ENCODE results near the gene CYP24A1. TPM values are rescaled to one million over a fixed set of nuclear protein-coding genes. Genes with fewer than 3 reads are reported as not detected.

CYP24A1 gene
- total and polyA plus RNA-seq, 2 of the 8 experiments (the other 6 are each of a cell fraction or from before 2014, with no cell fraction given), result not detected

- no peak overlapping the region for H4K5ac ChIP-seq (ENCODE audit: insufficient read length, low read depth, low read length)
- no peak overlapping the region for H2BK15ac ChIP-seq (ENCODE audit: low read length)
- peaks cover 24 to 40% (median 37%) of the 10 kb centered on the region in 4 experiments for H3K27me3 ChIP-seq (replicated peaks in 1 of 4; ENCODE audit: control insufficient read depth in 3 of 4, extremely low read depth in 1 of 4, insufficient read depth in 3 of 4, low read length in 3 of 4)
- no peak overlapping the region for H3K4ac ChIP-seq (replicated peaks; ENCODE audit: insufficient read length, low read depth, low read length)
- H3K36me3 ChIP-seq (ENCODE audit: control insufficient read depth in 2 of 4, insufficient read depth in 4 of 4, low read length in 3 of 4), result no peaks in the 10 kb centered on the region
- no peaks in the 10 kb centered on the region for H3K79me2 ChIP-seq (ENCODE audit: control insufficient read depth in 1 of 2, insufficient read depth in 2 of 2, low read length in 2 of 2)
- no peak overlapping the region for H3K56ac ChIP-seq (replicated peaks; ENCODE audit: insufficient read length, low read depth, low read length)
- no peak for FAIRE-seq
- peaks cover 0 to 4% of the 10 kb centered on the region in 2 experiments; a peak in 1 of 4 replicates for H3K9me3 ChIP-seq (ENCODE audit: insufficient read depth in 2 of 2, low read depth in 1 of 2, low read length in 1 of 2)
- H3K4me2 ChIP-seq (ENCODE audit: insufficient read depth in 1 of 2, low read depth in 2 of 2, low read length in 2 of 2), result no peak overlapping the region
- no peak overlapping the region for H3K4me3 ChIP-seq (ENCODE audit: extremely low read depth in 1 of 4, insufficient read depth in 2 of 4, low read depth in 3 of 4, low read length in 4 of 4)
- no peak overlapping the region for H2BK20ac ChIP-seq (ENCODE audit: low read length)
- no peak overlapping the region for H3K18ac ChIP-seq (ENCODE audit: extremely low read depth, low read length)
- no peak overlapping the region for H3K27ac ChIP-seq (ENCODE audit: low read depth, low read length)
- H2AFZ ChIP-seq (ENCODE audit: low read length), result no peak overlapping the region
- H2BK12ac ChIP-seq (ENCODE audit: low read depth, low read length), result no peak overlapping the region
- H2BK5ac ChIP-seq (ENCODE audit: low read depth, low read length), result no peak overlapping the region
- no peak for DNase-seq (ENCODE audit: low read depth in 1 of 2, low spot score in 2 of 2)
- no peak overlapping the region for H4K91ac ChIP-seq (replicated peaks; ENCODE audit: insufficient read length, low read length)
- CTCF ChIA-PET (ENCODE audit: partially characterized antibody), result interaction anchor here (0.6 to 3.2 kb wide), 5 partner anchors 10 to 121 kb away, joined by 3 to 24 read pairs (median 4); no protein-coding TSS in a partner anchor
- no peak overlapping the region for H3K14ac ChIP-seq (ENCODE audit: insufficient read length)
- no peaks in the 10 kb centered on the region for H3K79me1 ChIP-seq (ENCODE audit: low read depth, low read length)
- peaks cover 11% of the 10 kb centered on the region; the same call in 1 of the 2 replicates for H3K23me2 ChIP-seq (ENCODE audit: low read depth, low read length)
- POLR2A ChIA-PET (ENCODE audit: partially characterized antibody), result no interaction called here
- no peak overlapping the region for H2AK5ac ChIP-seq (ENCODE audit: low read depth, low read length)
- 84% methylated on average over 14 of the region's 14 CpGs; no CpG with 5 or more reads in 1 of the 2 experiments for WGBS, 2 experiments (ENCODE audit: extremely low coverage in 1 of 2, insufficient coverage in 1 of 2, insufficient read length in 1 of 2, insufficient replicate concordance in 2 of 2, low coverage in 1 of 2, low lambda C conversion rate in 2 of 2, missing lambda C conversion rate in 1 of 2)
- no peak overlapping the region for H2BK120ac ChIP-seq (replicated peaks; ENCODE audit: low read depth, low read length)
- peaks cover 0 to 3% of the 10 kb centered on the region in 2 experiments for H4K20me1 ChIP-seq (replicated peaks in 1 of 2; ENCODE audit: control insufficient read depth in 1 of 2, insufficient read depth in 2 of 2, low read length in 2 of 2)
- H3K9ac ChIP-seq (replicated peaks in 1 of 4; ENCODE audit: extremely low read depth in 1 of 4, low read depth in 3 of 4, low read length in 3 of 4), result no peak overlapping the region; a peak in 1 of 7 replicates
- no peak overlapping the region for H3K23ac ChIP-seq (ENCODE audit: insufficient read length)
- H4K8ac ChIP-seq (ENCODE audit: extremely low read depth, insufficient read depth, low read length), result no peak overlapping the region
- H3K4me1 ChIP-seq (replicated peaks in 1 of 4; ENCODE audit: control insufficient read depth in 3 of 4, insufficient read depth in 4 of 4, low read length in 3 of 4), result peaks cover 0 to 16% (median 9%) of the 10 kb centered on the region in 4 experiments; a peak in 5 of 7 replicates
- TF ChIP-seq TCF12 (IDR thresholded peaks at IDR 0.05; ENCODE audit: low read depth, low read length), result no peak
- no peak for TF ChIP-seq GTF2F1 (IDR thresholded peaks at IDR 0.05; ENCODE audit: borderline replicate concordance, low read depth, low read length)
- no peak for TF ChIP-seq BRCA1 (IDR thresholded peaks at IDR 0.05; ENCODE audit: low read depth, low read length)
- TF ChIP-seq POU5F1 (IDR thresholded peaks at IDR 0.05; ENCODE audit: low read depth, low read length), result no peak
- no peak for TF ChIP-seq FOSL1 (IDR thresholded peaks at IDR 0.05; ENCODE audit: insufficient read depth, low read depth, low read length)
- no peak for TF ChIP-seq SP2 (IDR thresholded peaks at IDR 0.05; ENCODE audit: low read length)
- TF ChIP-seq CHD2 (IDR thresholded peaks at IDR 0.05; ENCODE audit: low read length), result no peak
- no peak for TF ChIP-seq TAF7 (optimal IDR thresholded peaks at IDR 0.05; ENCODE audit: borderline replicate concordance, low read depth, low read length)
- no peak for TF ChIP-seq ATF3 (IDR thresholded peaks at IDR 0.05; ENCODE audit: insufficient read depth, low read depth, low read length)
- TF ChIP-seq SAP30 (IDR thresholded peaks at IDR 0.05; ENCODE audit: insufficient read depth, insufficient replicate concordance, low read length), result no peak
Measured at GRCh38 chr20:54168961-54169862, 4.6 kb downstream of the CYP24A1 start.
